H1 (cell line): ENCODE measurements around the gene CA7. TPM values are rescaled to one million over a fixed set of nuclear protein-coding genes. Genes with fewer than 3 reads are reported as not detected.

Source experiments
- CTCF ChIA-PET: fragments of 300-600 bp; sonication (Branson Sonifier 250); formaldehyde crosslinking; loops from one replicate; lab custom pipeline; 2021; ENCODE audit not compliant: partially characterized antibody; lab: Charles Lee
- POLR2A ChIA-PET: fragments of 300-600 bp; sonication (Branson Sonifier 250); formaldehyde crosslinking; loops from one replicate; lab custom pipeline; 2021; ENCODE audit warnings: inconsistent platforms; ENCODE audit not compliant: partially characterized antibody; lab: Charles Lee
- DNase-seq, 2 experiments: peaks; one replicate each; pipeline versions ENCODE4 v3.0.0 to v3.0.0-alpha.2; 2010 to 2022; ENCODE audit warnings: low spot score in 2 of 2, low read depth in 1 of 2, mixed read lengths in 1 of 2
- FAIRE-seq: peaks from 2 replicates; lab custom pipeline; 2011; peaks lifted over from hg19 to GRCh38; lab: Jason Lieb, UNC
- H2AFZ ChIP-seq: 2 replicates; pipeline ENCODE4 v1.8.1; 2012; ENCODE audit warnings: low read length, inconsistent platforms
- H2AK5ac ChIP-seq: 2 replicates; pipeline ENCODE4 v1.6.1; 2013; ENCODE audit warnings: low read depth, low read length
- H2BK120ac ChIP-seq: replicated peaks from 2 replicates; pipeline ENCODE3; 2013; ENCODE audit warnings: low read depth, low read length, inconsistent platforms
- H2BK12ac ChIP-seq: 2 replicates; pipeline ENCODE4 v1.6.1; 2013; ENCODE audit warnings: low read depth, low read length
- H2BK15ac ChIP-seq: 2 replicates; pipeline ENCODE4 v1.6.1; 2013; ENCODE audit warnings: low read length
- H2BK20ac ChIP-seq: 2 replicates; pipeline ENCODE4 v1.6.1; 2013; ENCODE audit warnings: low read length
- H2BK5ac ChIP-seq: 2 replicates; pipeline ENCODE4 v1.6.1; 2013; ENCODE audit warnings: low read depth, low read length
- H3K14ac ChIP-seq: 2 replicates; pipeline ENCODE4 v1.6.1; 2013; ENCODE audit warnings: inconsistent platforms; ENCODE audit not compliant: insufficient read length
- H3K18ac ChIP-seq: 2 replicates; pipeline ENCODE4 v1.6.1; 2013; ENCODE audit warnings: low read length; ENCODE audit errors: extremely low read depth
- H3K23ac ChIP-seq: 2 replicates; pipeline ENCODE4 v1.6.1; 2013; ENCODE audit warnings: inconsistent platforms; ENCODE audit not compliant: insufficient read length
- H3K23me2 ChIP-seq: 2 replicates; pipeline ENCODE4 v1.6.1; 2013; ENCODE audit warnings: low read depth, low read length
- H3K27ac ChIP-seq: 2 replicates; pipeline ENCODE4 v1.6.1; 2011; ENCODE audit warnings: low read depth, low read length, inconsistent platforms
- H3K27me3 ChIP-seq, 4 experiments: replicated peaks in 1 of 4; 1 replicate in 1 of 4; 2 replicates in 3 of 4; pipeline versions ENCODE4 v1.6.1 to v1.8.1; 2011 to 2013; ENCODE audit warnings: low read length in 3 of 4, mild to moderate bottlenecking in 3 of 4, inconsistent platforms in 2 of 4, mixed read lengths in 2 of 4, moderate library complexity in 1 of 4; ENCODE audit not compliant: control insufficient read depth in 3 of 4, insufficient read depth in 3 of 4; ENCODE audit errors: extremely low read depth in 1 of 4
- H3K36me3 ChIP-seq, 4 experiments: 2 replicates each; pipeline versions ENCODE4 v1.6.1 to v1.8.1; 2011 to 2013; ENCODE audit warnings: mild to moderate bottlenecking in 4 of 4, low read length in 3 of 4, moderate library complexity in 2 of 4, control low read depth in 1 of 4, inconsistent platforms in 1 of 4; ENCODE audit not compliant: insufficient read depth in 4 of 4, control insufficient read depth in 2 of 4
- H3K4ac ChIP-seq: replicated peaks from 2 replicates; pipeline ENCODE3; 2013; ENCODE audit warnings: low read length, low read depth, mixed read lengths, inconsistent platforms; ENCODE audit not compliant: insufficient read length
- H3K4me1 ChIP-seq, 4 experiments: replicated peaks in 1 of 4; 1 replicate in 1 of 4; 2 replicates in 3 of 4; pipeline versions ENCODE4 v1.6.1 to v1.8.1; 2011 to 2013; ENCODE audit warnings: low read length in 3 of 4, inconsistent platforms in 2 of 4, mixed read lengths in 1 of 4; ENCODE audit not compliant: insufficient read depth in 4 of 4, control insufficient read depth in 3 of 4
- H3K4me2 ChIP-seq, 2 experiments: 2 replicates each; pipeline versions ENCODE4 v1.6.1 to v1.8.1; 2011 to 2013; ENCODE audit warnings: low read depth in 2 of 2, low read length in 2 of 2, control low read depth in 1 of 2, inconsistent platforms in 1 of 2, mild to moderate bottlenecking in 1 of 2; ENCODE audit not compliant: insufficient read depth in 1 of 2
- H3K4me3 ChIP-seq, 4 experiments: fragments of 200-600, 300-600 bp in 1 of 4; sonication (generic), shearing (Covaris generic), sonication (Bioruptor Twin) in 1 of 4; 2 replicates each; pipeline versions ENCODE4 v1.5.1 to v1.8.1; 2011 to 2016; ENCODE audit warnings: low read length in 4 of 4, low read depth in 3 of 4, control low read depth in 2 of 4, inconsistent platforms in 2 of 4, mild to moderate bottlenecking in 2 of 4, mixed read lengths in 1 of 4, moderate library complexity in 1 of 4; ENCODE audit not compliant: insufficient read depth in 2 of 4; ENCODE audit errors: extremely low read depth in 1 of 4
- H3K56ac ChIP-seq: replicated peaks from 2 replicates; pipeline ENCODE3; 2013; ENCODE audit warnings: low read depth, mild to moderate bottlenecking, mixed read lengths, low read length, inconsistent platforms; ENCODE audit not compliant: insufficient read length
- H3K79me1 ChIP-seq: 2 replicates; pipeline ENCODE4 v1.6.1; 2013; ENCODE audit warnings: low read depth, low read length, control low read depth
- H3K79me2 ChIP-seq, 2 experiments: 2 replicates each; pipeline versions ENCODE4 v1.6.1 to v1.8.1; 2012 to 2013; ENCODE audit warnings: low read length in 2 of 2, mild to moderate bottlenecking in 2 of 2, inconsistent platforms in 1 of 2; ENCODE audit not compliant: insufficient read depth in 2 of 2, control insufficient read depth in 1 of 2
- H3K9ac ChIP-seq, 4 experiments: replicated peaks in 1 of 4; 1 replicate in 1 of 4; 2 replicates in 3 of 4; pipeline versions ENCODE4 v1.6.1 to v1.8.1; 2011 to 2013; ENCODE audit warnings: low read depth in 3 of 4, low read length in 3 of 4, control low read depth in 2 of 4, mild to moderate bottlenecking in 2 of 4, moderate library complexity in 2 of 4, inconsistent platforms in 1 of 4; ENCODE audit errors: extremely low read depth in 1 of 4
- H3K9me3 ChIP-seq, 2 experiments: 2 replicates each; pipeline versions ENCODE4 v1.6.1 to v1.8.1; 2012 to 2013; ENCODE audit warnings: mild to moderate bottlenecking in 2 of 2, moderate library complexity in 2 of 2, control low read depth in 1 of 2, inconsistent platforms in 1 of 2, low read depth in 1 of 2, low read length in 1 of 2, mixed read lengths in 1 of 2; ENCODE audit not compliant: insufficient read depth in 2 of 2
- H4K20me1 ChIP-seq, 2 experiments: replicated peaks in 1 of 2; 2 replicates each; pipeline versions ENCODE3 to v1.8.1; 2011 to 2013; ENCODE audit warnings: inconsistent platforms in 2 of 2, low read length in 2 of 2, mild to moderate bottlenecking in 1 of 2; ENCODE audit not compliant: insufficient read depth in 2 of 2, control insufficient read depth in 1 of 2
- H4K5ac ChIP-seq: 2 replicates; pipeline ENCODE4 v1.6.1; 2013; ENCODE audit warnings: low read length, low read depth, mixed read lengths, inconsistent platforms; ENCODE audit not compliant: insufficient read length
- H4K8ac ChIP-seq: 2 replicates; pipeline ENCODE4 v1.8.0; 2013; ENCODE audit warnings: mild to moderate bottlenecking, moderate library complexity, low read length, inconsistent platforms; ENCODE audit not compliant: insufficient read depth; ENCODE audit errors: extremely low read depth
- H4K91ac ChIP-seq: replicated peaks from 2 replicates; pipeline ENCODE3; 2013; ENCODE audit warnings: low read length, mixed read lengths, inconsistent platforms; ENCODE audit not compliant: insufficient read length
- BCL11A ChIP-seq, 2 experiments: IDR thresholded peaks; one replicate each; pipeline ENCODE4 v1.6.1; 2011; ENCODE audit warnings: low read depth in 2 of 2, low read length in 2 of 2, mild to moderate bottlenecking in 2 of 2
- EGR1 ChIP-seq: IDR thresholded peaks from 2 replicates; pipeline ENCODE4 v1.6.1; 2011; ENCODE audit warnings: low read depth, low read length, borderline replicate concordance
- EZH2 ChIP-seq: fragments of 200-600 bp; sonication (generic); IDR thresholded peaks from 2 replicates; pipeline ENCODE4 v1.7.1; 2012; ENCODE audit warnings: low read depth, mild to moderate bottlenecking, moderate library complexity, low read length, inconsistent platforms; ENCODE audit not compliant: severe bottlenecking
- FOSL1 ChIP-seq: IDR thresholded peaks from 2 replicates; pipeline ENCODE4 v1.6.1; 2011; ENCODE audit warnings: mild to moderate bottlenecking, low read depth, low read length, moderate library complexity; ENCODE audit not compliant: insufficient read depth
- KDM4A ChIP-seq: IDR thresholded peaks from one replicate; pipeline ENCODE4 v1.7.1; 2012; ENCODE audit warnings: low read depth, mild to moderate bottlenecking, moderate library complexity, low read length, inconsistent platforms; ENCODE audit not compliant: severe bottlenecking
- RFX5 ChIP-seq: IDR thresholded peaks from 2 replicates; pipeline ENCODE4 v1.6.1; 2011; ENCODE audit warnings: low read depth, low read length, improper control_type of control experiment, borderline replicate concordance
- RXRA ChIP-seq: IDR thresholded peaks from 2 replicates; pipeline ENCODE4 v1.6.1; 2011; ENCODE audit warnings: low read depth, mild to moderate bottlenecking, low read length, moderate library complexity; ENCODE audit not compliant: insufficient read depth
- TCF12 ChIP-seq: IDR thresholded peaks from 2 replicates; pipeline ENCODE4 v1.6.1; 2011; ENCODE audit warnings: low read depth, mild to moderate bottlenecking, low read length
- YY1 ChIP-seq: IDR thresholded peaks from 2 replicates; pipeline ENCODE4 v1.6.1; 2011; ENCODE audit warnings: low read depth, mild to moderate bottlenecking, low read length
- WGBS, 2 experiments: shearing (Covaris generic) in 1 of 2; methylation state at CpG; one replicate each; pipeline versions ENCODE4 v1.1.6 to v1.1.7; 2013 to 2015; ENCODE audit warnings: low lambda C conversion rate in 2 of 2, mixed read lengths in 2 of 2, inconsistent platforms in 1 of 2, low coverage in 1 of 2, missing lambda C conversion rate in 1 of 2; ENCODE audit not compliant: insufficient replicate concordance in 2 of 2, insufficient coverage in 1 of 2, insufficient read length in 1 of 2; ENCODE audit errors: extremely low coverage in 1 of 2, missing lambda C conversion rate in 1 of 2; 5-methylcytosine and 5-hydroxymethylcytosine counted together
- polyA plus RNA-seq, 7 experiments: library from polyadenylated mRNA; depleted of rRNA in 3 of 7; stranded (reverse) in 5 of 7; unstranded in 2 of 7; fragments of >200 nt in 5 of 7; fragments of 200-250 nt in 2 of 7; gene quantifications; 1 replicate in 5 of 7; 2 replicates in 1 of 7; 4 replicates in 1 of 7; pipeline versions ENCODE4 v1.2.1 to v1.2.3, GENCODE V29; 2011 to 2013; ENCODE audit warnings: missing spikeins in 2 of 7, mixed read lengths in 2 of 7
- total RNA-seq: library from RNA; stranded (reverse); fragmentation: NEBNext Ultra II Directional; extraction: Animal tissue kit (Norgen Biotek cat#: 25700); gene quantifications from 2 replicates; pipeline ENCODE4 v1.2.1, GENCODE V29; 2021
- TF ChIP-seq, protein P1 (sequence below): IDR thresholded peaks from 2 replicates; pipeline ENCODE4 v1.6.1; 2012; ENCODE audit warnings: low read length, inconsistent platforms

CA7 gene
- total and polyA plus RNA-seq, 2 of the 8 experiments (the other 6 are each of a cell fraction or from before 2014, with no cell fraction given), result 1.7 to 2.7 TPM

DNA sequence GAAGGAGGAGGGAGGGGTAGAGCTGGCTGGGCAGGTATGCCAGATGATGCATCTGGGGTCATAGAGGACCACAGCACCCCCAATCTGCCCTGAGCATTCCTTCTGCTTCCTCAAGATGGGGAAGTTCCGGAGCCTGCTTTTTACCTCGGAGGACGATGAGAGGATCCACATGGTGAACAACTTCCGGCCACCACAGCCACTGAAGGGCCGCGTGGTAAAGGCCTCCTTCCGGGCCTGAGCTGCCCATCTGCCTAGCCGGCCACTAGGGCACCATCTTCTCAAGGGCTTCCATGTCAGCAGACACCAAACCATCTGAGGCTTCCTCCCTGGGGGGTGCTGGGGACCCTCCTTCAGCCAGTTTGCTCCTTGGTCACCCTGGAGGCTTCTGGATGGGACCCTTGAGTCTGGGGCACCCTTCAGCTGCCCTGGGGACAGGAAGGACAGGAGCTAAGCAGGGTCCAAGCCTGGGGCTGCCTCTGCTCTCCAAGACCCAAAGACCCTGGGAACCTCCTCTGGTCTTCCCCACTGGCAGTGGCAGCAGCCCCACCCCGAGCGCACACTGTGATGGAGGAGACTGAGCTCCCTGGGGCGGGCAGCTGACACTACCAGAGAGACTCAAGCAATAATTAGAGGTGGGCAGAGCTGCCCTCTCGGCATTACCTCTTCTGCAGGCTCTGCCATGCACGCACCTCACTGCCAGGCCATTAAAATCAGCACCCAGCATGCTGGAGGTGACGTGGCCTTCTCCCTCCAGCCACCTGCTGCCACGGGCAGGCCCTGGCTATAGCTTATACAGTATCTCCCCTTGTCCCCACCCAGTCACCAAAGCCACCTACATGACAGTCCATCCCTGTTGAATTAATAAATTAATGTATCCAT lies 9.3 kb downstream of the CA7 start:
- DNase-seq (no peak), FAIRE-seq (no peak)
- 84% methylated on average over 15 of the region's 15 CpGs; no CpG with 5 or more reads in 1 of the 2 experiments for WGBS, 2 experiments
- no peak for TF ChIP-seq BCL11A (IDR thresholded peaks at IDR 0.05; ENCODE audit: low read depth in 2 of 2, low read length in 2 of 2)
- TF ChIP-seq YY1, result no peak
- TF ChIP-seq KDM4A, result no peak
- no peak for TF ChIP-seq RXRA
- no peak for TF ChIP-seq TCF12
- TF ChIP-seq FOSL1, result no peak
- no peak for TF ChIP-seq RFX5
- TF ChIP-seq, protein P1, sequence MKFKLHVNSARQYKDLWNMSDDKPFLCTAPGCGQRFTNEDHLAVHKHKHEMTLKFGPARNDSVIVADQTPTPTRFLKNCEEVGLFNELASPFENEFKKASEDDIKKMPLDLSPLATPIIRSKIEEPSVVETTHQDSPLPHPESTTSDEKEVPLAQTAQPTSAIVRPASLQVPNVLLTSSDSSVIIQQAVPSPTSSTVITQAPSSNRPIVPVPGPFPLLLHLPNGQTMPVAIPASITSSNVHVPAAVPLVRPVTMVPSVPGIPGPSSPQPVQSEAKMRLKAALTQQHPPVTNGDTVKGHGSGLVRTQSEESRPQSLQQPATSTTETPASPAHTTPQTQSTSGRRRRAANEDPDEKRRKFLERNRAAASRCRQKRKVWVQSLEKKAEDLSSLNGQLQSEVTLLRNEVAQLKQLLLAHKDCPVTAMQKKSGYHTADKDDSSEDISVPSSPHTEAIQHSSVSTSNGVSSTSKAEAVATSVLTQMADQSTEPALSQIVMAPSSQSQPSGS, result no peak
- TF ChIP-seq EGR1, result no peak
- no peak for TF ChIP-seq EZH2

More for the DNA sequence above, 9.3 kb downstream of the CA7 start:
- no peak overlapping the region for H3K4me3 ChIP-seq
- H3K14ac ChIP-seq, result no peak overlapping the region
- no peak overlapping the region for H4K5ac ChIP-seq
- no peak overlapping the region for H4K91ac ChIP-seq
- H2BK120ac ChIP-seq, result no peak overlapping the region
- ChIA-PET CTCF (interaction anchor here (0.6 to 9.3 kb wide), 10 partner anchors 9 to 369 kb away, joined by 3 to 80 read pairs (median 5); partner anchors contain the start of gene NAE1), POLR2A (interaction anchor here (0.6 to 1.8 kb wide), 3 partner anchors 9 to 159 kb away, joined by 3 to 7 read pairs (median 3); no protein-coding TSS in a partner anchor)
- no peak overlapping the region for H2AK5ac ChIP-seq
- no peak overlapping the region for H3K4me2 ChIP-seq
- H4K8ac ChIP-seq, result no peak overlapping the region
- no peak overlapping the region for H2BK12ac ChIP-seq
- no peak overlapping the region for H2BK5ac ChIP-seq
- no peak overlapping the region for H3K18ac ChIP-seq
- no peak overlapping the region for H3K4ac ChIP-seq
- no peaks in the 10 kb centered on the region for H3K27me3 ChIP-seq
- no peak overlapping the region for H2BK20ac ChIP-seq
- no peak overlapping the region for H2AFZ ChIP-seq
- H4K20me1 ChIP-seq, result no peaks in the 10 kb centered on the region
- no peak overlapping the region for H2BK15ac ChIP-seq
- H3K79me2 ChIP-seq, result no peaks in the 10 kb centered on the region
- H3K36me3 ChIP-seq, result no peaks in the 10 kb centered on the region
- H3K23me2 ChIP-seq, result no peaks in the 10 kb centered on the region
- H3K27ac ChIP-seq, result no peak overlapping the region
- H3K4me1 ChIP-seq, result no peaks in the 10 kb centered on the region
- no peak overlapping the region for H3K56ac ChIP-seq
- H3K79me1 ChIP-seq, result no peaks in the 10 kb centered on the region
- H3K23ac ChIP-seq, result no peak overlapping the region
- H3K9me3 ChIP-seq, result no peaks in the 10 kb centered on the region
- no peak overlapping the region for H3K9ac ChIP-seq
